K562 (cell line): Measurements from ENCODE around the gene GIGYF1. TPM values are rescaled to one million over a fixed set of nuclear protein-coding genes. Genes with fewer than 3 reads are reported as not detected.

Source experiments
- CBX1 ChIP-seq: sonication (generic); IDR thresholded peaks from 2 replicates; pipeline ENCODE4 v1.6.1; 2016; ENCODE audit warnings: antibody characterized with exemption, low read depth, mild to moderate bottlenecking
- FOXA3 ChIP-seq, 2 experiments: fragments of 450-650 bp in 1 of 2; sonication (generic) in 1 of 2; formaldehyde crosslinking; IDR thresholded peaks in 1 of 2; conservative IDR thresholded peaks in 1 of 2; 2 replicates each; pipeline versions ENCODE4 v1.4.0 to v1.8.0; 2020 to 2022; ENCODE audit warnings: mild to moderate bottlenecking in 2 of 2, missing genetic modification reagents in 1 of 2
- KAT2B ChIP-seq: IDR thresholded peaks from one replicate; pipeline ENCODE4 v1.6.1; 2012; ENCODE audit warnings: low read depth, mild to moderate bottlenecking, control low read depth, inconsistent platforms, low read length, moderate library complexity
- KDM5B ChIP-seq: fragments of 200-600 bp; sonication (generic); IDR thresholded peaks from 2 replicates; pipeline ENCODE4 v1.6.1; 2012; ENCODE audit warnings: low read depth, mild to moderate bottlenecking, moderate library complexity, low read length, control low read depth, inconsistent platforms; ENCODE audit not compliant: insufficient replicate concordance
- MED1 ChIP-seq: sonication (generic); formaldehyde crosslinking; IDR thresholded peaks from 2 replicates; pipeline ENCODE4 v1.8.1; 2023; ENCODE audit warnings: missing genetic modification reagents, borderline replicate concordance
- MIER1 ChIP-seq: fragments of 450-650 bp; IDR thresholded peaks from 2 replicates; pipeline ENCODE4 v1.6.1; 2016; ENCODE audit warnings: antibody characterized with exemption, mild to moderate bottlenecking, low read depth
- NELFE ChIP-seq: IDR thresholded peaks from 2 replicates; pipeline ENCODE4 v1.6.1; 2011; ENCODE audit warnings: mild to moderate bottlenecking; ENCODE audit not compliant: insufficient read depth, insufficient read length
- NEUROD1 ChIP-seq: fragments of 150-350 bp; IDR thresholded peaks from 2 replicates; pipeline ENCODE4 v1.6.1; 2014; ENCODE audit warnings: borderline replicate concordance, low read length, low read depth; ENCODE audit not compliant: partially characterized antibody
- PCBP1 ChIP-seq: fragments of 200-400 bp; formaldehyde crosslinking; IDR thresholded peaks from 2 replicates; pipeline ENCODE4 v1.6.1; 2018; ENCODE audit warnings: mild to moderate bottlenecking, low read depth, low read length; ENCODE audit not compliant: poor library complexity, severe bottlenecking
- POU5F1 ChIP-seq: fragments of 150-350 bp; IDR thresholded peaks from 2 replicates; pipeline ENCODE4 v1.6.1; 2014; ENCODE audit warnings: borderline replicate concordance, low read length, low read depth, mild to moderate bottlenecking; ENCODE audit not compliant: partially characterized antibody
- RAD21 ChIP-seq, 2 experiments: fragments of 250-450 bp in 1 of 2; fragments of 450-650 bp in 1 of 2; sonication (Bioruptor Pico) in 1 of 2; formaldehyde crosslinking in 1 of 2; IDR thresholded peaks in 1 of 2; conservative IDR thresholded peaks in 1 of 2; 2 replicates each; pipeline versions ENCODE4 v1.4.0 to v1.8.0; 2020 to 2022; ENCODE audit warnings: mild to moderate bottlenecking in 2 of 2, moderate library complexity in 1 of 2
- RBM22 ChIP-seq: fragments of 200-400 bp; formaldehyde crosslinking; IDR thresholded peaks from 2 replicates; pipeline ENCODE4 v1.6.1; 2018; ENCODE audit warnings: low read length, low read depth; ENCODE audit not compliant: poor library complexity, severe bottlenecking
- SAFB2 ChIP-seq: fragments of 200-400 bp; formaldehyde crosslinking; IDR thresholded peaks from 2 replicates; pipeline ENCODE4 v1.6.1; 2018; ENCODE audit warnings: borderline replicate concordance, low read length, low read depth, moderate library complexity; ENCODE audit not compliant: severe bottlenecking
- SREBF1 ChIP-seq: fragments of 150-350 bp; IDR thresholded peaks from 2 replicates; pipeline ENCODE4 v1.6.1; 2014; ENCODE audit warnings: antibody characterized with exemption, low read depth, low read length, borderline replicate concordance
- XRCC3 ChIP-seq: fragments of 450-650 bp; IDR thresholded peaks from 2 replicates; pipeline ENCODE4 v1.6.1; 2017; ENCODE audit warnings: mild to moderate bottlenecking, moderate library complexity
- polyA plus RNA-seq, 8 experiments: library from polyadenylated mRNA; depleted of rRNA in 4 of 8; stranded (reverse) in 5 of 8; unstranded in 3 of 8; fragments of >200 nt; fragmentation: Nextera tagmentation in 2 of 8; fragmentation: Illumina TruSeq in 1 of 8; extraction: Ambion mirVana in 2 of 8; extraction: Trizol in 1 of 8; gene quantifications; 2 replicates each; pipeline versions ENCODE4 v1.2.1 to v1.2.3, GENCODE V29; 2011 to 2014; ENCODE audit warnings: inconsistent platforms in 1 of 8, missing spikeins in 1 of 8
- total RNA-seq, 7 experiments: library from RNA; depleted of rRNA in 6 of 7; stranded (reverse); fragments of >200 nt in 6 of 7; fragmentation: Illumina TruSeq in 2 of 7; extraction: Trizol in 2 of 7; gene quantifications; 2 replicates each; pipeline versions ENCODE4 v1.2.1 to v1.2.3, GENCODE V29; 2011 to 2021; ENCODE audit warnings: low replicate concordance in 1 of 7
- TF ChIP-seq, protein P1 (sequence below): fragments of 250-450 bp; sonication (Bioruptor Pico); IDR thresholded peaks from 2 replicates; pipeline ENCODE4 v1.9.0; 2021; ENCODE audit warnings: mild to moderate bottlenecking

GIGYF1 gene
- total and polyA plus RNA-seq, 9 of the 15 experiments (the other 6 are each of a cell fraction or from before 2014, with no cell fraction given): 0.56 to 76.2 (median 16.8) TPM

DNA sequence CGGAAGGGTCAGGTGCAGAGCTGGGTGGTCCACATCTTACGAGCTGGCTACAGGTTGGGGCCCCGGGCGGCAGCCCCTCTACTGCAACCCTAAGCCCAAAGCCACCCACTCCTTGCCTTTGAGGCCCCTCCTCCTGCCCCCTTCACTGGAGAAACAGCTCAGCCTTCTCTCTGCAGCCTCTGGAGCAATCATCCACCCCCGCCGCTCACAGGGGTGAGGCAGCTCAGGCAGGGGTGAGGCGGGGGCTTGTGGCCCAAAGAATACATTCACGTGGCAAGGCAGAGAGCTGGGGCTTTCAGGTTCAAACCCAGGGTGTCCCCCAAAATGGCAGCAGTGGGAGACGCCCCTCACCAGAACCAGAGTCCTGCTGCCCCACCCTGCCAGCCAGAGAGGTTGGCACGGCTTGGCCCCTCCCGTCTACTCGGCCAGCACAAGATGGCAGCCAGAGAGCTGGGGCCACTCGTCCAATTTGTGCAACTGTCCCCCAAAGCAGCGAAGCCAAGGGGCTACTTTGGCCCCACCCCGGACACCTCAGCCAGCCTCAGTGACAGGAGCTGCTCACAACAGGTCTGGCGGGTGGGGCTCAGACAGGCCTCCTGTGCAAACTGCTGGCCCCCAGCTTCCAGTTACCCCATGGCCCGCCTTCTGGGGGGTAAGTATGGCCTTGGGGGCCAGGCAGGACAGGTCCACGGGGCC, 13.3 kb downstream of the GIGYF1 start (continued):
- no peak for TF ChIP-seq SAFB2
- no peak for TF ChIP-seq RAD21 (CRISPR knock-in tag; conservative IDR thresholded peaks at IDR 0.05 in 1 of 2, IDR thresholded peaks at IDR 0.05 in 1 of 2)
- TF ChIP-seq FOXA3 (CRISPR knock-in tag; conservative IDR thresholded peaks at IDR 0.05 in 1 of 2, IDR thresholded peaks at IDR 0.05 in 1 of 2): no peak
- TF ChIP-seq RBM22: peak; percentile 95
- no peak for TF ChIP-seq MED1
- no peak for TF ChIP-seq PCBP1
- no peak for TF ChIP-seq KAT2B
- TF ChIP-seq SREBF1: no peak
- no peak for TF ChIP-seq CBX1
- no peak for TF ChIP-seq MIER1
- TF ChIP-seq XRCC3: no peak
- no peak for TF ChIP-seq NEUROD1
- no peak for TF ChIP-seq NELFE
- no peak for TF ChIP-seq POU5F1
- no peak for TF ChIP-seq KDM5B
- TF ChIP-seq, protein P1, sequence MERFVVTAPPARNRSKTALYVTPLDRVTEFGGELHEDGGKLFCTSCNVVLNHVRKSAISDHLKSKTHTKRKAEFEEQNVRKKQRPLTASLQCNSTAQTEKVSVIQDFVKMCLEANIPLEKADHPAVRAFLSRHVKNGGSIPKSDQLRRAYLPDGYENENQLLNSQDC (CRISPR knock-in tag): no peak
